ENCODE results near the gene RHO.
"Not testable (repeated sequence)": the region's sequence is repeated elsewhere in the genome, so short reads cannot be mapped to it uniquely, and the experiment has no call there.

Gene RHO

DNA sequence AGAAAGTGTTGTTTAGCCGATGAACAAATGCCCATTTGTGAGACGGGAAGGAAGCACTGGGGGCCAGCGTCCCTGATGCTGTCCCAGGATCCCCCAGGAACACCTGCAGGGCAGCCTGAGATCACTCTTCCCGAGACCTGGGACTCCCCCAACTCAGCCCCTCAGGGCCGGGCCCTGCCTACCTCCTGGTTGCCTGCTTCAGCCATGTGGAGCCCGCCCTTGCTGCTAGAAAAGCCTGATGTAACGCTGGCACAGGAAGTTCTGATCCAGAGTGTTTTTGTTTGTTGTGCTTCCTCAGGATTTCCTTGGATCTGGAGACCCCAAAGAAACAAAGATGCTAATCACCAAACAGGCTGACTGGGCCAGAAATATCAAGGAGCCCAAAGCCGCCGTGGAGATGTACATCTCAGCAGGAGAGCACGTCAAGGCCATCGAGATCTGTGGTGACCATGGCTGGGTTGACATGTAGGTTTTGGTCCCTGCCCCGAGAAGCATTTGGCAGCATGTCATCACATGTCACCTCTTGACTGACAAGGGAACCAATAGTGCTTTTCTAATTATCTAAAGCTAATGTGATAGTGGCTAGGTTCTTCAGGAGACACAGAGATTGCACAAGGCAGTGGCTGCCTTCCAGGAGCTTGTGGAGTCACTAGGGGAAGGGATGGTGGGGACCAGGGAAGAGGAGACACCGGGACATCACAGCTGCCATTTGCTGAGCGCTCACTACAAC lies 28.7 kb upstream of the RHO start:
- DNase-seq (ENCODE audit: low read depth in 2 of 2, low spot score in 1 of 2) = not testable (repeated sequence)

DNA sequence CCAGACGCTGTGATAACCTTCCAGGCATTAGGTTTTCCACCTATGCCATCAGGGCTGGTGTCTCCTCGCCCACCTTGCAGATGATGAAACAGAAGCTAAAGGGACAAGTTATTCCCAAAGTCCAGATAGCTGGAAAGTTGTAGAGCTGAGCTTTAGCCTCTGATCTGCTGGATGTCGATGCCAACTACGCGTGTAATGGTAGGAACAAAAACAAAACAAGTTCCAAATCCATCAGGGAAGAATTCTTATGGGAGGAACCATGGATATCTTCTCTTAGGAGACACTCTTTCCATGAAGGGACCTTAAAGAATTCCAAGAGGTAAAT lies 28.1 kb upstream of the RHO start:
- no peak for DNase-seq (ENCODE audit: low read depth in 2 of 2, low spot score in 1 of 2)

DNA sequence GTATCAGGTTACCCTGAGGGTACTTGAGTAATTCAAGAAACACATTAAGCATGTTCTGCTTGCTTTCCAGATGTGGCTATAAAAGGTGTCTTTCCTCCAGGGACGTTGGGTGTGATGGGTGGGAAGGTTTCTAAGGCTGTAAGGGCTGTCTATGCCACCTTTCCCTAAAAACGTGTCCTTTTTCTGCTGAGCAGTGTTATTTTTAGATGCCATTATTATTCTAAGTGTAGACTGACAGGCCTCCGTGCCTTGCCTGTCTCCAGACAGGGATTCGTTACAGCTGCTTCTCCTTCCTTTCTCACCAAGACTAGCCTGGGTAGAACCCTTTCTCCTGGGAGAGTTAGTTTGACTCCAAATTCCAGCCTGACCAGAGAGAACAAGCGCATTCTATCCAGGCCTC lies 26.8 kb upstream of the RHO start:
- no peak for DNase-seq (ENCODE audit: low read depth in 2 of 2, low spot score in 1 of 2)

DNA sequence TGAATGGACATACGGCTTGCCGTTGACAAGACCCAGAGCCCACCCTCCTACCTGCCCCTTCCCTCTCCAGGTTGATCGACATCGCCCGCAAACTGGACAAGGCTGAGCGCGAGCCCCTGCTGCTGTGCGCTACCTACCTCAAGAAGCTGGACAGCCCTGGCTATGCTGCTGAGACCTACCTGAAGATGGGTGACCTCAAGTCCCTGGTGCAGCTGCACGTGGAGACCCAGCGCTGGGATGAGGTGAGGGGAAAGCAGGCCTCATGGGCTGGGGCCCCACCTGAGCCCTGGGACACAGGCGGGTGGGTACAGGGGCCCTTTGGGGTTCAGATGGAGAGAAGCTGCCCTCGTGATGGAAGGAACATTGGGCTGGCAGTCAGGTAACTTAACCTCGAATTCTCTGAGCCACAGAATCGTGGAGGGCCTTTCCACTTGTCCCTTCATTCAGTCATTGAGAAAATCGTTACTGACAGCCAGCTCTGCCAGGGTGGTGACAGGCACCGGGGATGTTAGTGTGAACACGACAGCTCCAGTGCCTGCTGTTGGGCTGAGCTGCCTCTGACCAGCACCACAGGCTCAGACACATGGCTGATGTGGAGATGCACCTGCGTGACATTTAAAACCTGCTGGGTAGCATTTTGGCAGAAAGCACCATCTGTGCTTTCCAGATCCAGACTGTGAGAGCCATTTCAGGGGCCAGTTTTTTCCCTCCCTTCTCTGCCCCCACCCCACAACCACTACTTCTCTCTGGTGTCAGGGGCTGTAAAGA lies 25.6 kb upstream of the RHO start:
- DNase-seq (ENCODE audit: low read depth in 2 of 2, low spot score in 1 of 2) = no peak

DNA sequence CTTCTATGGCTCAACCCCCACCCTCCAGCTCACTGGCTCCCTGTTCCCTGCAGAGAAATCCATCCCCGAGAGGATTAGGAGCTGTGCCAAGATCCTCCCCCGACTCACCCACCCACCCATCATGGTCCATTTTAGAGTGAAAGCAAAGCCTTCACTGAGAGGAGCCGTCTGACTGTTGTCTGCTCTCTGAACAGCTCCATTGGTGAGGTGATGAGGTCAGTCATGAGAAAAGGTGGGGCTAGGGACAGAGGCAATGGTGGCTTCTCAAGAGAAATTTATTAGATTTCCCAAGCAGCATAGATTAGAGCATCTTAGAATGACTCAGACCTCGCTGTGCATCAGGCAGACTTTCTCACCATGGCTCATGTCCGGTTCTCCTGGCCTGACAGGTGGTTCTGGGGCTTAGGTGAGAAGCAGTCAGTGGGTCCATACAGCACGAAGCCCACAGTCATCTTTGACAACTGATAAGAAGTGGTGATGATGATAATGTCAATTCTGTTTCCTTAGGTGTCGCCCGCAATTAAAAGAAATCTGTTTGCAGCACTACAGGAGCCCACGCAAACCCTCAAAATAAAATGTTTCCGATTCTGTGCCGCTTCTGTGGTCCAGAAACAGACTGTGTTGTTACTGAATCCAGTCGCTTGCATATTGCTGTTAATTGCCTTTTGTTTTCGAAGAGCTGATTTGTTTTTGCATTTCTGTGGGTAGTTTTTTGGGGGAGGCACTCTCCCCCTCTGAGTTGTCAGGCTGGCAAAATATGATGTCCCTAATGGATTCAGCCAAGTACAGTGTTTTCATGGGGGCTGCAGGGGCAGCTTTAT lies 24.8 kb upstream of the RHO start:
- no peak for DNase-seq (ENCODE audit: low read depth in 2 of 2, low spot score in 1 of 2)

DNA sequence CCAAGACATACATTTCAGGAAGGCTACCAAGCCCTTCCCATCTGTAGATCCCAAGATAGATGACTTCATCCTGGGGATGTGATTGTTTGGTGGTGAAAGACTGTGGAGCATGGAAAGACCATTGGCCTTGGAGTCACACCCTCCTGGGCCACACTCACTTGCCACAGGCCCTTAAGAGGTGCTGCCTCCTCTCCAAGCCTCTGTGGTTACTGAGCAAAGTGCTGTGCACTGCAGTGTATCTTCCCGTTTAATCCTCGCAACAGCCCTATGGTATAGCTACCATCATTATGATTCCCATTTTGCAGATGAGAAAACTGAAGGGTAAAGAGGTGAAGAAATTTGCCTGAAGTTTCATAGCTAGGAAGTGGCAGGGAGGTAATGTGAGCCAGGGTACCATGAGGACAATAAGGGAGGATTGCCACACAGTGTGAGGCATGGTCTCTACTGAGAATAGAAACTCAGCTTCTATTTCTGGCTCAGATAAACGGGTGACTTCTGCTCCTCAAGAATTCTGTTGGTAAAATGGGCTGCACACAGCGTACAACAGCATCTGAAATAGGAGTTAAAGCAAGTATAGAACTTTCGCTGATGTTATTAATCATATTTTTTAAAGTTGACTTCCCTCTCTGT lies 23.9 kb upstream of the RHO start:
- no peak for DNase-seq (ENCODE audit: low read depth in 2 of 2, low spot score in 1 of 2)

DNA sequence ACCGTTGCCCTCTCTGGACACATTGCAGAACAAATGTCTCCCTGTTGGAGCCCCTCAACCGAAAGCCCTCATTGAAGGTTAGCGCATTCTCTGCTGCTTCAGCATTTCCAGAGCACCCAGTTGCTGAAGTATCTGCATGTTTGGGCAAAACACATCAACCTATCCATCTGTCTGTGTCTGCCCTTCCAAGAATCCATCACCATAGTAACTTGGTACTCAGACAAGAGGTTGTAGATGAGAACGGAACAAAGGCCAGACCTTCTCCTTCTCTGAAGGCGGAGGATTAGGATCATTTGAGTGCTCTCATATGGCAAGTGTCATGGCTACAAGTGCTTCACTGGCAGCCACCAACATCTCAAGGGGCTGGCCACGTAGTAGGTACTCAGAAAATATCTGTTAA lies 23.1 kb upstream of the RHO start:
- DNase-seq (ENCODE audit: low read depth in 2 of 2, low spot score in 1 of 2) = no peak

DNA sequence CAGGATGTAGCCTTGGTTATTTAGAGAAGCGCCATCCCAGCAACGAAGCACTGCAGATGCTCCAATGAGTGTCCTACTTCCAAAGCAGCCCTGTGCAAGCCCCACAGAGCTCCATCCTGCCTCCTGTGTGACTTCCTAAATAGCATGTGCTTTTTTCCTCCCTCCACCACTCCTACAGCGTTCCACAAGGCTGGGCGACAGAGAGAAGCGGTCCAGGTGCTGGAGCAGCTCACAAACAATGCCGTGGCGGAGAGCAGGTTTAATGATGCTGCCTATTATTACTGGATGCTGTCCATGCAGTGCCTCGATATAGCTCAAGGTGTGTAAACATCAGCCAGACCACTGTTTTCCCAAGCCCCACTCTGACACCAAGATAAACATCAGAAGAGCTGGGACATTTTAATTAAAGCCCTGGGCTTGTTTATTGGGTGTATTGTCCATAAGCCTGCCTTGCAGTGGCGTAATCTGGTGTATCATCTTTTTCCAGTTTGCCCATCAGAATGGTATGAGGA lies 22.2 kb upstream of the RHO start:
- DNase-seq (ENCODE audit: low read depth in 2 of 2, low spot score in 1 of 2) = no peak

DNA sequence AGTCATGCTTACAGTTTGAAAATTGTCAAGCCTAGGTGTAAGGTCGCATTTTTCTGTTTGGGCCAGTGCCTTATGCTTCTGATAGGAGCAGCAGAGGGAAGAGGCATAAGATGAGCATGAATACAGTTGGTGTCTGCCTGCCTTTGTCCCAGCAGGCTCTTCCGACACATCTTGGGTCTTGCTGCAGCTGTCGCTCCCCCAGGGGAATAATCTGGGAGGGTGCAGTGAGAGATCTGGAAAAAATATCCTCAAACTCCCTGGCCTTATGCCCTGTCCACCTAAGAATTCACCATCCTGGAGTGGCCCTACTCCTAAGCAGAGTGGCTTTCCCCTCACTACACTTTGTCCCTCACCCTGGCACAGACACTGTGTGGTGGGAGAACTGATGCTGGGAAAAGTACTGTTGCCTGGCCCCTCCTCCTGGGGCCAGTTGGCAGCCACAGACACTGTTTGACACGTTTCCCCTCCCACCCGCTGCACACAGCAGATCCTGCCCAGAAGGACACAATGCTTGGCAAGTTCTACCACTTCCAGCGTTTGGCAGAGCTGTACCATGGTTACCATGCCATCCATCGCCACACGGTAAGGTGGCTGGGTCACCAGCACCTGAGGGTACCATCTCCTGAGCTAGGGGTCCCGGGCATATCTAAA lies 21.1 kb upstream of the RHO start:
- no peak for DNase-seq (ENCODE audit: low read depth in 2 of 2, low spot score in 1 of 2)

DNA sequence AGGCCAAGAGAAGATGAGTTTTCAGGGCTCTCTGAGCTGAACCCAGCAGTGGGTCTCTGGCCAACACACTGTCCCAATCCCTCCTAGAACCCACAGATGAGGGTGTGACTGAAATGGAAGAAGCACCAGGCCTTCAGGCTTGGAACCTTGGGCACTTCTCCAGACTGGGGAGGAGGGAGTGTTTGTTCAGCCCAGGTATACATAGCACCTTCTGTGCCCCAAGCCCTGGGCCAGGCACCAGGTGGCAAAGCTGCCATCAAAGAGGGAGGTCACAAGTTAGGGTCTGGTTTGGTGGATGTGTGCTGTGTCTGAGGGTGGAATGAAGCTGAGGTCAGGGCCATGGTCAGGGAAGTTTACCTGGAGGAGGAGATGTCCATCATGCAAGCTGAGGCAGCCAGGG lies 15.8 kb upstream of the RHO start:
- DNase-seq (ENCODE audit: low read depth in 2 of 2, low spot score in 1 of 2) = no peak

DNA sequence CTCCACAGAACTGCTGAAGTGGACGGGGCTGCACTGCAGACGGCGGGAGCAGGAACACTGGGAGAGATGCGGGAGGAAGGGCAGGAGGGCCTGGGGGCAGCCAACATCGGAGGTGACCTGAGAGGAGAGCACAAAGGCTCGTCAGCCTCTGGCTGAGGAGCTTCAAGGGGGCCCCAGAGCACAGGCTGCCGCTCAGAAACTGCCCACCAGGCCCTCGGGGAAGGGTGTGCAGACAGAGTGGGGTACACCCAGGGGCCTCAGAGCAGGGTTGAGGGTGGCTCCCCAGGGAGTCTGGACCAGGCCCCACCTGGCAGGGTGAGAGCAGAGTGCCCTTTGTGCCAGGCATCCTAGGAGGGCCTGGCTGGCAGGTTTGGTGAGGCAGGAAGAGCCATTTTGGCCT lies 14.7 kb upstream of the RHO start:
- no peak for DNase-seq (ENCODE audit: low read depth in 2 of 2, low spot score in 1 of 2)

DNA sequence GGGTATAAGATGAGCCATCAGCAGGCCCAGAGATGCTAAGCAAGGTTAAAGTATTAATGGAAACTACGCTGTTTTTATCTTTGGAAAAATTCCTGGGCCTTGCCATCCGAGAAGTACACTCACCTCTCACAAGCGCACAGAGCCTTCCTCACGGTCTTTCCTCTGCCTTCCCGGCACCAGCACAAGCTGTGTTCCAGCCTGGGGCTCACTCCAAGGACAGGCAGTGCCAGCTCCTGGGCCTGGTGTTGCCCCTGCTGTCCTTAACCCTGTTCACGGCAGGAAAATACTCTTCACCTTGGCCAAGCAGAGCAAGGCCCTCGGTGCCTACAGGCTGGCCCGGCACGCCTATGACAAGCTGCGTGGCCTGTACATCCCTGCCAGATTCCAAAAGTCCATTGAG lies 14.3 kb upstream of the RHO start:
- no peak for DNase-seq (ENCODE audit: low read depth in 2 of 2, low spot score in 1 of 2)

DNA sequence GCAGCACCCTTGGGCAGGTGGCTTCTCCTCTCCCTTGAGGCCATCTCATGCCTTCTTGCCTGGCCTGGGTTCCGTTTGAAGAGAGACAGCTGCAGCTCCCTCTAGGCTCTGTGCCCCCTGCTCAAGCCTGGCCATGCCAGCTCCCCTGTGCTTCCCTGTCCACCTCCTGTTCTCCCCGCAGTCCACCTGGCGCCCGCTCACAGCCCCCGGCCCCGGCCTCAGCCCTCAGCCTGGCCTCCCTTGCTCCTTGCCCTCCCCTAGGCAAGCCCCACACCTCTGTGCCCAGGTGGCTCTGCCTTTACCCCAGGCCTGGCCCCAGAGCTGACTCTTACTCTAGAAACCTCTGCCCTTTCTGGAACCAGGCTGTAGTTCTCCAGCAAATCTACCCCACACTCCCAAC lies 13.9 kb upstream of the RHO start:
- DNase-seq (ENCODE audit: low read depth in 2 of 2, low spot score in 1 of 2) = no peak

DNA sequence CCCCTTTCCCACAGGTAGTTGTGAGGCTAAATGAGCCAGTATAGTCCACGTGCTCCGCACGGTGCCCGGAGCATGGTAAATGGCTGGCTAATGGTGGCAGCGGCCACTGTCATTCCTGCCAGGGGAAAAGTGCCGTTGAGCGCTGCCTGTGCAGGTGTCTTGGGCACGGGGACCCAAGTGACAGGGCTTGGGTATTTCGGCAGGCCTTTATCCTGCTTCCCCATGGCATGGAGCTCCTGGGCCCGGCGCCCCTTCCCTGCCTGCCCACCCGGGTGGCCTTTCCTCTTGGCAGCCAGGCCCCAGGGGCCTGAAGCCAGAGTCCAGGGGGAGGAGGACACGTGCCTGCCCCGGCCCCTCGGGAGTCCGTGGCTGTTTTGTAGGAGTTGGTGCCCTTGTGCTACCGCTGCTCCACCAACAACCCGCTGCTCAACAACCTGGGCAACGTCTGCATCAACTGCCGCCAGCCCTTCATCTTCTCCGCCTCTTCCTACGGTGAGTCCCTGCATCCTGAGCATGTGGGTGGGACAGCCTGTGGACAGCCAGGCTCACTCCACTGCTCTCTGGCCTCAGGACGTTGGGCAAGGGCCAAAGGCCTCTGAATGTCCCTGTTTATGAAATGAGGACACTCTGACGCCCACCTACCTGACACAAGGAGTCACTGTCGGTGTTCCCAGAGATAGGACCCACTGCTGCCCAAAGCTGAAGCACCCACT lies 13.2 kb upstream of the RHO start:
- not testable (repeated sequence) for DNase-seq (ENCODE audit: low read depth in 2 of 2, low spot score in 1 of 2)

DNA sequence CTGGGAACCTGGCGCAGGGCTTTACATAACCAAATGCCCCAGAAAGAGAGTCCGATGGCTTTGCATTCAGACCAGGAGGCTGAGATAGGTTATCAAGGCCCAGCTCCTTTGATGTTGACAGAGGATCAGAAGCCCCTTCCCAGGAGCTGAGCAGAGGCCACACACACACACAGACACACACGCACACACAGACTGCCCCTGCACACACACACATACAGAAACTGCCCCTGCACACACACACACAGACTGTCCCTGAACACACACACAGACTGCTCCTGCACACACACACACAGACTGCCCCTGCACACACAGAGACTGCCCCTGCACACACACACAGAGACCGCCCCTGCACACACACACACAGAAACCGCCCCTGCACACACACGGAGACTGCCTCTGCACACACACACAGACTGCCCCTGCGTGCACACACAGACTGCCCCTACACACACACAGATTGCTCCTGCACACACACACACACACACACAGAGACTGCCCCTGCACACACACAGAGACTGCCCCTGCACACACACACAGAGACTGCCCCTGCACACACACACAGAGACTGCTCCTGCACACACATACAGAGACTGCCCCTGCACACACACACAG lies 12.5 kb upstream of the RHO start:
- not testable (repeated sequence) for DNase-seq (ENCODE audit: low read depth in 2 of 2, low spot score in 1 of 2)

DNA sequence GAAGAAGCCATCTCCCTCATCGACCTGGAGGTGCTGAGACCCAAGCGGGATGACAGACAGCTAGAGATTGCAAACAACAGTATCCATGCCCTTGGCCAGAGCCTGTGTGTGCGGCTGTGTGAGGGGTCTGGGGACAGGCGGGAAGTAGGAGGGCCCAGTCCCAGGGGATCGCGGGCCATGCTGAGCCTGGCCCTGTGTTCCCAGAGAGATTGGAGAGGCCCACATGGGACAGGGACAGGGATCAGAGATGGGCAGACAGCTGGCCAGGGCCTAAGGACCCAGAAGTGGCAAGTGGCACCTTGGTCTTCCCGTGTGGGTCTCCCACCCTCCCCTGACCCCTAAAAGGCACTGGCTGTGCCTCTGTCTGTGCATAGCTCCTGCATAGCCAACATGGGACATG lies 10.9 kb upstream of the RHO start:
- DNase-seq (ENCODE audit: low read depth in 2 of 2, low spot score in 1 of 2) = no peak

DNA sequence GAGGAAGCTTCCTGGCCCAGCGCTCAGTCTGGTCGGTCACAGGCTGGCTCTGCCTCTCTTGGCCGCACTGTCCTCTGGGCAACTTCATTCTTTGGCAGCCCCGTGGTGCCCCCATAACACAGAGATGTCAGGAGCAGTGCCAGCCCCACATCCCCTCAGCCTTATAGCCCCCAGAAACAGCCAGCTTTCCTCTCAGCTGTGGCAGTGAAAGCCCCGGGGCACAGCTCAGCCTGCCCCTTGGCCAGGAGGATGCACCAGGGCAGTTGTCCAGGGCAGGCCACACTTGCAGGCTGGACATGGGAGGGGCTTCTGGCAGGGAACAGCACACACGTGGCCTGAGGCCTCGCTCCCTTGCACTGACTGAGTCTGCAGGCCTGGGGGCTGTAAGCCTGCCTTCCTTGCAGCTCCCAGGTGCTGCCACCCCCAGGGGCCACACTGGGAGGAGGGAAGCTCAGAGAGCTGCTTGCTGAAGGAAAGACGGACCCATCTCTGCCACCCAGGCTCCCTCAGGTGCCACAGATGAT lies 10.3 kb upstream of the RHO start:
- DNase-seq (ENCODE audit: low read depth in 2 of 2, low spot score in 1 of 2) = no peak

DNA sequence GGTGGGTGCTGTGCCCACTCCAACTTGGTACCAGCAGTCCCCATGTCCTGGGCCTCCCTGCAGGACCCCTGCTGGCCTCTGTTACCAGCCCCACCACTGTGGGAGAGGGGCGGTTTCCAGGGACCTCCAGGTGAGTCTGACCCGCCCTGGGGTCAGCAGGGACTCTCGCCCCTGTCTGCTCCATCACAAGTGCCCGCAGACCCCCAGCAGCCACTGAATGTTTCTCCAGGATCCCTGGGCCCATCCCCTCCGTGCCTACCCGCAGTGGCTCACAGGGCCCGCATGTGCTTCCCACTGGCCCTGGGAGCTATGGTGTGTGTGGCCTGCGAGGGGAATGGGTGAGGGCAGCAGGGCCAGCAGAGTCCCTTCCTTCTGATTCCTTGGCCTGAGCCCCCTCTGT lies 9.9 kb upstream of the RHO start:
- no peak for DNase-seq (ENCODE audit: low read depth in 2 of 2, low spot score in 1 of 2)

DNA sequence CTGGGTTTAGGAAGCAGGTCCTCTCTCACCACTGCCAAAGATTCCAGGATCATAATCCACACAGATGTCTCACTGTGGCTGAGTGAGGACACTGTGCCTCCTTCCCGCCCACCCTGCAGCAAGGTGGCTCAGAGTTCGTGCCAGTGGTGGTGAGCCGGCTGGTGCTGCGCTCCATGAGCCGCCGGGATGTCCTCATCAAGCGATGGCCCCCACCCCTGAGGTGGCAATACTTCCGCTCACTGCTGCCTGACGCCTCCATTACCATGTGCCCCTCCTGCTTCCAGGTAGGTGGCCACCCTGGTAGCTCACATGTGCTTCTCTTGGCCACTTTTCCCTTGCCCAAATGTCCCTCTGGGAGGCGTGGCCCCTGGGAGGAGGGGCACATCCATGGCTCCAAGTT lies 9.0 kb upstream of the RHO start:
- no peak for DNase-seq (ENCODE audit: low read depth in 2 of 2, low spot score in 1 of 2)
